Measurements from ENCODE around the gene RPLP2.

The RPLP2 gene

GRCh38 chr11:802693-803466, 6.9 kb upstream of the RPLP2 start:
- no peak for DNase-seq

- no peak for DNase-seq
Observed at GRCh38 chr11:803467-803742, 6.4 kb upstream of the RPLP2 start.

DNA sequence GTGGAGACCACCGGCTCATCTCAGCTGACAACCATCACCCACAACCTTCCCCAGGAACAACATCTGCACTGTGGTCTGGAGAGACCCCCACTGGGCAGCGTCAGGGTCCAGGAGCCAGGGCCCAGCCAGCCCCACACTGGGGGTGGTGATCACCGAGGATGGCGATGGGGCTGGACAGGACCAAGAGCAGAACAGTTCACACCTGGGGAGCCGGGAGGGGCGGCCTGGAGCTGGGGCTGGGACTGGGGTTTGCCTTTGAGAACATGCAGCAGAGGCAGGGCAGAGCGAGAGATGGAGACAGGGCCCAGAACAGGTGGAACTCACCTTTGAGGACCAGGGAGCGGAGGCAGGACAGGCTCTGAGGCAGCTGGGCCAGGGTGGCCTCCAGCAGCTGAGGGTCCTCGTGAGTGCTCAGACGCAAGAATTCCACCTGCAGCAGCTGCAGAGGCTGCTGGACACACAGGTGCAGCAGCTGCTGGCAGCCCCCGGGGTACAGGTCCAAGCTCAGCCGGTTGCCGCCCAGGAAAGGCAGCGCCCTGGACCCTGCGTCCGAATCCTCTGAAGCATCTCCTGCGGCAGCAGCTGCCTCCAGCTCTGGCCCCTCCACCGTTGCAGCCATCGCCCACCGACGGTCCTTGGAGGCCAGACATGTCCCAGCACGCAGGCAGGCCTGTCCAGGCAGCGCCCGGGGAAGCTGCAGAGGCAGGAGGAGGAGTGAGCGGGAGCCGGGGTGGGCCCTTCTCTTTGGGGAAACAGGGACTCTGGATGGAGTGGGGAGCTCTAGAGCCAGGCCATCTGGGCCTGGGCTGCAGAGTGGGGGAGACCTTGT, 5.8 kb upstream of the RPLP2 start:
- DNase-seq = no peak

DNA sequence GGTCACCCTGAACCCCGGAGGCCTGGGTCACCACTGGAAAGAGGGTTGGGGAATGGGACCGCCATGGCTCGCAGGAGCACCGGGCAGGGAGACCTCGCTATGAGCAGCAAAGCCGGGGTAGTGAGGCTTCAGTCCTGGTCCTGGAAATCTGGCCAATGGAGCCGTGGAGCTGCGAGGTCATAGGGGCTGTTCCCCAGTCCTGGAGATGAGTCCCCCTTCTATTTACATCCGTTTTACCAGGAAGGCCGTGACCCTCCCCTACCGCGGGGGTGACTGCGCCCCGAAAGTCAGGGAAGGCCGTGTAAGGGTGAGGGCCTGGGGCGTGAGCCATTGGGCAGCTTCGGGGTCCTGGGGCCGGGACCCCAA, 5.2 kb upstream of the RPLP2 start:
- DNase-seq = no peak

- DNase-seq = peak in 1 of 56 donors; percentile 81
Observed at GRCh38 chr11:808427-809286, 1.1 kb upstream of the RPLP2 start.

GRCh38 chr11:810040-810567, 337 bp downstream of the RPLP2 start:
- no peak for DNase-seq

GRCh38 chr11:811446-812245, 1.9 kb downstream of the RPLP2 start:
- DNase-seq = no peak

- no peak for DNase-seq
Observed at GRCh38 chr11:812390-812789, 2.6 kb downstream of the RPLP2 start.

DNA sequence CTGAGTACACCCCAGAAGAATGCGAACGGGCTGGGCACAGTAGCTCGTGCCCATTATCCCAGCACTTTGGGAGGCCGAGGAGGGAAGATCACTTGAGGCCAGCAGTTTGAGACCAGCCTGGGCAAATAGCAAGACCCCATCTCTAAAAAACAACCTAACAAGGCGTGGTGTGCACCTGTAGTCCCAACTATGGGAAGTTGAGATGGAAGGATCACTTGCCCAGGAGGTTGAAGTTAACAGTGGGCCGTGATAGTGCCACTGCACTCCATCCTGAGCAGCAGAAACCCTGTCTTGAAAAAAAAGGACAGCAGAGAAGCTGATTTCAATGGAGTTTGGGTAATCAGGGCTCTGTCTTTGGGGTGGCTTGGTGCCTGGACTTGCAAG, 3.3 kb downstream of the RPLP2 start:
- DNase-seq = no peak

- no peak for DNase-seq
Observed at GRCh38 chr11:813456-814096, 3.8 kb downstream of the RPLP2 start.

DNA sequence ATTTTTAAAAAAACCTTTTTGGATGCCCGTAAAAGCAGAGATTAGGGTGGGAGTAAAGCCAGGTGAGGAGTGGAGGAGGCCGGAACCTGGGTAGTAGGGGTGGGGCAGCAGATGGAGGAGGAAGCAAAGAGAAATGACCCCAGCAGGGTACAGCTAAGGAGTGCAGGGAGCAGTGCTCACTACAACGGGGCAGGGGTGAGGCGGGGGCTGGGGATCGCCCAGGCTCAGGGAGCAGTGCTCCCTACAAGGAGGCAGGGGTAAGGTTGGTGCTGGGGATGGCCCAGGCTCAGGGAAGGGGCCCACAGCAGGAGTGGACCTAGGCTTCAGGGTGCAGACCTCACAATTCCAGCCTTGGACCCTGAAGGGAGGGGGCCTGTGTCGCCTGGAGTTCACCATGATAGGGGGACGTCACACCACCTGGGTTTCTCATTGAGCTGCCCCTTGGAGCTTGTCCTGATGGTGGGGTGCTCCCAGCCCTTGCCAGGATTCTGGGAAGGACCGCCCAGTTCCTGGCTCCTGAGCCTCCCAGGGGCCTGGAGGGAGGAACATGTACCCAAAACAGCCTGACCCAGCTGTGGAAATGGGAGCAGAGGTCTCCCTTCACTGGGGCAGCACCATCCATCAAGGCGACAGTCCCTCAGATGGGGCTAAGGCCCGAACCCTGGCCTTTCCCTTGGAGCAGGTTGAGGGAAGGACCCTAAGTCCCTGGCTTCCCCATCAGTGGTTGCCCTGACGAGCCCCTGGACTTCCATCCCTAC, 6.1 kb downstream of the RPLP2 start:
- no peak for DNase-seq

- DNase-seq = no peak
Observed at GRCh38 chr11:816433-816779, 6.6 kb downstream of the RPLP2 start.

GRCh38 chr11:818396-819128, 8.8 kb downstream of the RPLP2 start, which contains the start of gene PNPLA2:
PNPLA2 (plus strand) TSS chr11:818914; CDS start chr11:819719, 805 bp downstream.
- no peak for DNase-seq

DNA sequence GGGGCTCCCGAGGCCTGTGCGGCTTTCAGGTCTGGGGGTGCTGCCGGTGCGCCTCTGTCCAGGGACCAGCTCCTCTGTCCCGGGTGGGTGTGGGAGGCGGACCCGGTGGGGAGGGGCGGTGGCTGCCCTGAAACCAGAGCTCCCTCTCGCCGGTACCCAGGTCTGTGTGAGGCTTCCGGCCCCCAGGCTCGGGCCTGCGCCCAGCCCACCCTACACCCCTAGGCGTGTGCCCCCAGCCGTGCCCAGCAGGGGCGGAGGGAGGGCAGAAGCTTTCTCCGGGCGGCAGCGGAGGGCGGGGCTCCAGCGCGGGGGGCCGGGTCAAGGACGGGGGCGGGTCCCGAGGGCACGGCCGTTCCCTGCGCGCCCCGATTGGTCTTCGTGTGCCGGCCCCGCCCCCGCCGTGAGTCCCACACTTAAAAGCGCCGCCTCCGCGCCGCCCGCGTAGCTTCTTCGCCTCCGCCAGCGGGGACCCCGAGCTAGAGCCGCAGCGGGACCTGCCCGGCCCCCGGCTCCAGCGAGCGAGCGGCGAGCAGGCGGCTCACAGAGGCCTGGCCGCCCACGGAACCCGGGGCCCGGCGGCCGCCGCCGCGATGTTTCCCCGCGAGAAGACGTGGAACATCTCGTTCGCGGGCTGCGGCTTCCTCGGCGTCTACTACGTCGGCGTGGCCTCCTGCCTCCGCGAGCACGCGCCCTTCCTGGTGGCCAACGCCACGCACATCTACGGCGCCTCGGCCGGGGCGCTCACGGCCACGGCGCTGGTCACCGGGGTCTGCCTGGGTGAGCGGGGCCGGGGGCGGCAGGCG, 9.6 kb downstream of the RPLP2 start:
- peak in 55 of 56 donors; percentile 39 to 95 (median 84) for DNase-seq

DNA sequence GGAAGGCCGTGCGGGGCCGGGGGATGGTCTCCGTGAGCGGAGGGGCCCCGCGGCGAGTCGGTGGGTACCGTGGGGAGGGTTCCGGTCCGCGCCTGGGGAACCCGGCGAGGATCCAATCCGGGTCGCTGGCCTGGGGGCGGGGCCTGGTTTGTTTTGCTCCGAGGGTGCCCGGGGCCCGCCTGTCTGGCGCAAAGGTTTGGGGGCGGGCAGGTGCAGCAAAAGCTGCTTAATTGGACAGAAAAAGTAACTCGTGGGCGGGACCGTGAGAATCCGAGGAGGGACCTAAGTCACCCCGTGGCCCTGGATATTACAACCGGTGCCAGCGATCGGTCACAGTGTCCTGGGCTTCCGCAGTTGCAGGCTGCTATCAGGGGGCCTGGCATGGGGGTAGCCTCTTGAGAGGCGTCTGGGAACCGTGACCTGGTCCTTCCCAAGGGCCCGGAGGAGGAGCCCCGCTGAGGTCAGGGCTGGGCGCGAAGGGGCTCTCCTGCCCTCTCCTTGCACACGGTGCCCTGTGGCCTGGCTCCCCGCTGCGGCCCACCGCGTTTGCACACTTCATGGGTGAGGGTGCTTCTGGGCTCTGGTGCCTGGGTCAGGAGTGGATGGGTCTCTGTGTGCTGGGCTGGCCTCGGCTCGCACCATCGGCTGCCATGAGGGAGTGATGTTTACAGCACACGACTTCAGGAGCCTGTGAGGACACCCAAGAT, 10.3 kb downstream of the RPLP2 start:
- DNase-seq = peak in 42 of 56 donors; percentile 21 to 82 (median 62)

DNA sequence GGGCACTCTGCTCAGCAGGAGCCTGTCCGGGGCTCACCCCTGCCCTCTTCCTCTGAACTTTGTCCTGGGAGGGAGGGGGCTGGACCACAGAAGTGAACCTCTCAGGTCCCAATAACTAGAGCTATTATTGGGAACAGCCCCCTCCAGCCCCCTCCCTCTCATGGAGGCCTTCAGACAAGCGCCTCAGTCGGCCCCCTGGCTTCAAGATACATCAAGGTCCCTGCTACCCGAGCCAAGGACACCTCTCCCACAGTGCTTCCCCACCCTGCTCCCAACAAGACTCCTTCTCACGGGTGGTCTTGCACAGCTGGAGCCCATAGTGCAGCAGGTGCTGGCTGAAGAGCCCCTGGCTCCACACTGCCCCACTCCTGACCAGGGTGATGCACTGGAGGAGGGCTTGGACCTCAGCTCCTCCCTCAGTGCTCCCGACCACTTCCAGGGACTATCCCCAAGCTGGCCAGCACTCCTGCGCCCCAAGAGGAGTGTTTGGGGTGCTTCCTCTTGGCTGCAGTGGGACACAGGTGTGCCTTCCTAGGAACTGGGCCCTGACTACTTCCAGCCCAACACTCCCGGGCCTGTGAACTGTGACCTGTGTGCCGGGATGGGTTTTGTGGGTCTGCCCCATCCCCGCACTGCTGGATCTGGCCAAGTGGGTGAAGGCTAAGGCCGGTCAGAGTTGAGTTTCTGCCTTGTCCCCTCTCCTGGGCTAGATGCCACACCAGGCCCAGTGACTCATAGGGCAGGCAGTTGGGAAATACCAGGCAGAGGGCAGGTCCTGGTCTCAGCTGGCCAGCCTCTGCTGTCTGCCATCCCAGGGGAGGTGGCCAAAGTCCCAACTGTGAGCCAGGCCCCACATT, 11.1 kb downstream of the RPLP2 start:
- DNase-seq = peak in 9 of 56 donors; percentile 19 to 61 (median 28)
